Thyroid gland (tissue), 4 donors: ENCODE measurements around the gene ATR.
"Not testable (repeated sequence)": the region's sequence is repeated elsewhere in the genome, so short reads cannot be mapped to it uniquely, and the experiment has no call there.

Experiments used
- POLR2A ChIP-seq, 2 donors: fragments of 450-650 bp; IDR thresholded peaks; one replicate each; pipeline ENCODE4 v1.6.1; 2017; ENCODE audit warnings: antibody characterized with exemption in 2 of 2, mild to moderate bottlenecking in 2 of 2, moderate library complexity in 1 of 2
- TF ChIP-seq, protein P1 (sequence below), 6 experiments: fragments of 200-600 bp in 3 of 6; fragments of 450-650 bp in 3 of 6; sonication (generic) in 3 of 6; IDR thresholded peaks; one replicate each; pipeline ENCODE4 v1.5.1; 2016 to 2019; ENCODE audit warnings: antibody characterized with exemption in 6 of 6, mild to moderate bottlenecking in 2 of 6, inconsistent platforms in 1 of 6, moderate library complexity in 1 of 6

DNA sequence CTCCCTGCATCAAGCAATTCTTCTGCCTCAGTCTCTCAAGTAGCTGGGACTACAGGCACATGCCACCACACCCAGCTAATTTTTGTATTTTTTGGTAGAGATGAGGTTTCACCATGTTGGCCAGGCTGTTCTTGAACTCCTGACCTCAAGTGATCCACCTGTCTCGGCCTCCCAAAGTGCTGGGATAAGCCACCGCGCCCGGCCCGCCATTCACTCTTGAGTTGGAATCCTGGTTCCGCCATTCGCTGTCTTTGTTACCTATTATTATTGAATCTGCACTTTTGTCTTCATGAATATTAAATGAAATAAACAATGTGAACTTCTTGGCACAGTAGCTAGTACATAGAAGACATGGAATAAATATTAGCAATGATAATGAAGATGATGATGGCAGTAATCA, 13.7 kb upstream of the ATR start:
- TF ChIP-seq, protein P1, sequence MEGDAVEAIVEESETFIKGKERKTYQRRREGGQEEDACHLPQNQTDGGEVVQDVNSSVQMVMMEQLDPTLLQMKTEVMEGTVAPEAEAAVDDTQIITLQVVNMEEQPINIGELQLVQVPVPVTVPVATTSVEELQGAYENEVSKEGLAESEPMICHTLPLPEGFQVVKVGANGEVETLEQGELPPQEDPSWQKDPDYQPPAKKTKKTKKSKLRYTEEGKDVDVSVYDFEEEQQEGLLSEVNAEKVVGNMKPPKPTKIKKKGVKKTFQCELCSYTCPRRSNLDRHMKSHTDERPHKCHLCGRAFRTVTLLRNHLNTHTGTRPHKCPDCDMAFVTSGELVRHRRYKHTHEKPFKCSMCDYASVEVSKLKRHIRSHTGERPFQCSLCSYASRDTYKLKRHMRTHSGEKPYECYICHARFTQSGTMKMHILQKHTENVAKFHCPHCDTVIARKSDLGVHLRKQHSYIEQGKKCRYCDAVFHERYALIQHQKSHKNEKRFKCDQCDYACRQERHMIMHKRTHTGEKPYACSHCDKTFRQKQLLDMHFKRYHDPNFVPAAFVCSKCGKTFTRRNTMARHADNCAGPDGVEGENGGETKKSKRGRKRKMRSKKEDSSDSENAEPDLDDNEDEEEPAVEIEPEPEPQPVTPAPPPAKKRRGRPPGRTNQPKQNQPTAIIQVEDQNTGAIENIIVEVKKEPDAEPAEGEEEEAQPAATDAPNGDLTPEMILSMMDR (IDR thresholded peaks at IDR 0.05): not testable (repeated sequence)
- TF ChIP-seq POLR2A (IDR thresholded peaks at IDR 0.05): not testable (repeated sequence)
